NOMO-1 treated with DMSO at 0.1 percent for 48 hours (cell line): ENCODE measurements around the gene CDH13.

ENCODE experiments used
- DNase-seq: peaks from one replicate; lab custom pipeline; 2025; ENCODE audit not compliant: unreplicated experiment; lab: John Stamatoyannopoulos, UW

CDH13 gene

GRCh38 chr16:83215406-83216001 is 588.7 kb downstream of the CDH13 start:
- DNase-seq, result peak; percentile 24

- no peak for DNase-seq
These were observed 592.5 kb downstream of the CDH13 start for GRCh38 chr16:83219285-83219684.

GRCh38 chr16:83220066-83220465 is 593.3 kb downstream of the CDH13 start:
- DNase-seq, result peak; percentile 87

GRCh38 chr16:83224642-83225041 is 597.9 kb downstream of the CDH13 start:
- DNase-seq, result no peak

GRCh38 chr16:83227336-83227735 is 600.6 kb downstream of the CDH13 start:
- no peak for DNase-seq

GRCh38 chr16:83231729-83232128 is 605.0 kb downstream of the CDH13 start:
- no peak for DNase-seq

- no peak for DNase-seq
These were observed 606.4 kb downstream of the CDH13 start for GRCh38 chr16:83233153-83233552.

- no peak for DNase-seq
These were observed 612.4 kb downstream of the CDH13 start for GRCh38 chr16:83238949-83239691.

GRCh38 chr16:83244057-83244456 is 617.3 kb downstream of the CDH13 start:
- no peak for DNase-seq

- DNase-seq, result no peak
These were observed 618.3 kb downstream of the CDH13 start for GRCh38 chr16:83245061-83245460.

- no peak for DNase-seq
These were observed 621.1 kb downstream of the CDH13 start for GRCh38 chr16:83247767-83248372.

- no peak for DNase-seq
These were observed 622.1 kb downstream of the CDH13 start for GRCh38 chr16:83248735-83249463.

- DNase-seq, result no peak
These were observed 626.8 kb downstream of the CDH13 start for GRCh38 chr16:83253521-83253920.

- no peak for DNase-seq
These were observed 631.7 kb downstream of the CDH13 start for GRCh38 chr16:83258366-83258928.

GRCh38 chr16:83266848-83267553 is 640.2 kb downstream of the CDH13 start:
- DNase-seq, result no peak

- no peak for DNase-seq
These were observed 641.4 kb downstream of the CDH13 start for GRCh38 chr16:83268169-83268568.

- DNase-seq, result no peak
These were observed 642.3 kb downstream of the CDH13 start for GRCh38 chr16:83269048-83269447.

GRCh38 chr16:83269541-83269940 is 642.8 kb downstream of the CDH13 start:
- no peak for DNase-seq

GRCh38 chr16:83270061-83270460 is 643.3 kb downstream of the CDH13 start:
- no peak for DNase-seq

GRCh38 chr16:83270640-83271039 is 643.9 kb downstream of the CDH13 start:
- DNase-seq, result no peak

GRCh38 chr16:83271123-83271522 is 644.4 kb downstream of the CDH13 start:
- no peak for DNase-seq
